ENCODE measurements around the gene HAND2. TPM values are rescaled to one million over a fixed set of nuclear protein-coding genes. Genes with fewer than 3 reads are reported as not detected.

The HAND2 gene
- total and polyA plus RNA-seq, 2 of the 8 experiments (the other 6 are each of a cell fraction or from before 2014, with no cell fraction given): 0.05 TPM; not detected in 1

DNA sequence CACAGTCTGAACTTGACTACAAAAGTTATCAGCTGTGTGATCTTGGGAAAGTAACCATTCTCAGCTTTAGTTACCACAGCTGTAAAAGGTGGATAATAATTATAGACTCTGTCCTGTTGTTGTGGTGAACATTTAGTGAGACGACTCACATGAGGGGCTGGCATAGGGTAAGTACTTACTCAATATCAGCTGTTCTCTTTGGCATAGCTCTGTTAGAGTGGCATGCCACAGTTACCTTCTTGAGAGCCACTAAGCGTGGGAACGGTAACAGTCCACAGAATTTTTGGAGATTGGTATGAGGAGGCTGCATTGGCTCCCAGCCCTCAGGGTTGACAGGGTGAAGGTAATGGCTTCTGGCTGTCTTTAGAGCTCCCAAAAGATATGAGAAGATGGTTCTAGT lies 13.2 kb upstream of the HAND2 start:
- 91% methylated on average over 3 of the region's 3 CpGs; no CpG with 5 or more reads in 1 of the 2 experiments for WGBS, 2 experiments (ENCODE audit: extremely low coverage in 1 of 2, insufficient coverage in 1 of 2, insufficient read length in 1 of 2, insufficient replicate concordance in 2 of 2, low coverage in 1 of 2, low lambda C conversion rate in 2 of 2, missing lambda C conversion rate in 1 of 2)
- H3K9ac ChIP-seq (replicated peaks in 1 of 4; ENCODE audit: extremely low read depth in 1 of 4, low read depth in 3 of 4, low read length in 3 of 4): no peak overlapping the region
- no peak overlapping the region for H2BK120ac ChIP-seq (replicated peaks; ENCODE audit: low read depth, low read length)
- H2AK5ac ChIP-seq (ENCODE audit: low read depth, low read length): no peak overlapping the region
- peaks cover 22 to 41% (median 29%) of the 10 kb centered on the region in 4 experiments for H3K27me3 ChIP-seq (replicated peaks in 1 of 4; ENCODE audit: control insufficient read depth in 3 of 4, extremely low read depth in 1 of 4, insufficient read depth in 3 of 4, low read length in 3 of 4)
- H3K23ac ChIP-seq (ENCODE audit: insufficient read length): no peak overlapping the region
- ChIA-PET CTCF (ENCODE audit: partially characterized antibody) (interaction anchor here (0.6 to 3.2 kb wide), 3 partner anchors 37 to 209 kb away, joined by 3 to 9 read pairs (median 3); no protein-coding TSS in a partner anchor), POLR2A (ENCODE audit: partially characterized antibody) (no interaction called here)
- no peak overlapping the region for H2AFZ ChIP-seq (ENCODE audit: low read length)
- FAIRE-seq (no peak), DNase-seq (ENCODE audit: low read depth in 1 of 2, low spot score in 2 of 2) (no peak)
- no peak overlapping the region for H4K5ac ChIP-seq (ENCODE audit: insufficient read length, low read depth, low read length)
- H3K79me2 ChIP-seq (ENCODE audit: control insufficient read depth in 1 of 2, insufficient read depth in 2 of 2, low read length in 2 of 2): no peaks in the 10 kb centered on the region
- no peaks in the 10 kb centered on the region for H3K9me3 ChIP-seq (ENCODE audit: insufficient read depth in 2 of 2, low read depth in 1 of 2, low read length in 1 of 2)
- H4K8ac ChIP-seq (ENCODE audit: extremely low read depth, insufficient read depth, low read length): no peak overlapping the region
- no peaks in the 10 kb centered on the region for H3K36me3 ChIP-seq (ENCODE audit: control insufficient read depth in 2 of 4, insufficient read depth in 4 of 4, low read length in 3 of 4)
- no peak overlapping the region for H3K56ac ChIP-seq (replicated peaks; ENCODE audit: insufficient read length, low read depth, low read length)
- no peak overlapping the region for H3K4me2 ChIP-seq (ENCODE audit: insufficient read depth in 1 of 2, low read depth in 2 of 2, low read length in 2 of 2)
- no peak overlapping the region for H3K4ac ChIP-seq (replicated peaks; ENCODE audit: insufficient read length, low read depth, low read length)
- peaks cover 3 to 7% (median 5%) of the 10 kb centered on the region in 4 experiments; a peak in 6 of 7 replicates for H3K4me1 ChIP-seq (replicated peaks in 1 of 4; ENCODE audit: control insufficient read depth in 3 of 4, insufficient read depth in 4 of 4, low read length in 3 of 4)
- H2BK12ac ChIP-seq (ENCODE audit: low read depth, low read length): no peak overlapping the region
- H2BK20ac ChIP-seq (ENCODE audit: low read length): no peak overlapping the region
- H3K14ac ChIP-seq (ENCODE audit: insufficient read length): no peak overlapping the region
- H3K23me2 ChIP-seq (ENCODE audit: low read depth, low read length): peaks cover 3% of the 10 kb centered on the region; the same call in 1 of the 2 replicates
- H2BK15ac ChIP-seq (ENCODE audit: low read length): no peak overlapping the region
- H3K4me3 ChIP-seq (ENCODE audit: extremely low read depth in 1 of 4, insufficient read depth in 2 of 4, low read depth in 3 of 4, low read length in 4 of 4): no peak overlapping the region
- H3K27ac ChIP-seq (ENCODE audit: low read depth, low read length): no peak overlapping the region
- H3K79me1 ChIP-seq (ENCODE audit: low read depth, low read length): no peaks in the 10 kb centered on the region
- no peak overlapping the region for H2BK5ac ChIP-seq (ENCODE audit: low read depth, low read length)
- no peak overlapping the region for H4K91ac ChIP-seq (replicated peaks; ENCODE audit: insufficient read length, low read length)
- H3K18ac ChIP-seq (ENCODE audit: extremely low read depth, low read length): no peak overlapping the region
- peaks cover under 1 to 3% of the 10 kb centered on the region in 2 experiments for H4K20me1 ChIP-seq (replicated peaks in 1 of 2; ENCODE audit: control insufficient read depth in 1 of 2, insufficient read depth in 2 of 2, low read length in 2 of 2)
- TF ChIP-seq EP300 (IDR thresholded peaks at IDR 0.05; ENCODE audit: borderline replicate concordance in 1 of 2, low read depth in 2 of 2, low read length in 2 of 2) (no peak), BACH1 (IDR thresholded peaks at IDR 0.05; ENCODE audit: low read length) (no peak), GABPA (IDR thresholded peaks at IDR 0.05; ENCODE audit: borderline replicate concordance, insufficient read depth, low read length) (no peak), RNF2 (IDR thresholded peaks at IDR 0.05; ENCODE audit: borderline replicate concordance, low read depth, low read length, missing control alignments, poor library complexity, severe bottlenecking) (no peak)
- TF ChIP-seq, protein P1, sequence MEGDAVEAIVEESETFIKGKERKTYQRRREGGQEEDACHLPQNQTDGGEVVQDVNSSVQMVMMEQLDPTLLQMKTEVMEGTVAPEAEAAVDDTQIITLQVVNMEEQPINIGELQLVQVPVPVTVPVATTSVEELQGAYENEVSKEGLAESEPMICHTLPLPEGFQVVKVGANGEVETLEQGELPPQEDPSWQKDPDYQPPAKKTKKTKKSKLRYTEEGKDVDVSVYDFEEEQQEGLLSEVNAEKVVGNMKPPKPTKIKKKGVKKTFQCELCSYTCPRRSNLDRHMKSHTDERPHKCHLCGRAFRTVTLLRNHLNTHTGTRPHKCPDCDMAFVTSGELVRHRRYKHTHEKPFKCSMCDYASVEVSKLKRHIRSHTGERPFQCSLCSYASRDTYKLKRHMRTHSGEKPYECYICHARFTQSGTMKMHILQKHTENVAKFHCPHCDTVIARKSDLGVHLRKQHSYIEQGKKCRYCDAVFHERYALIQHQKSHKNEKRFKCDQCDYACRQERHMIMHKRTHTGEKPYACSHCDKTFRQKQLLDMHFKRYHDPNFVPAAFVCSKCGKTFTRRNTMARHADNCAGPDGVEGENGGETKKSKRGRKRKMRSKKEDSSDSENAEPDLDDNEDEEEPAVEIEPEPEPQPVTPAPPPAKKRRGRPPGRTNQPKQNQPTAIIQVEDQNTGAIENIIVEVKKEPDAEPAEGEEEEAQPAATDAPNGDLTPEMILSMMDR (IDR thresholded peaks at IDR 0.05; ENCODE audit: control extremely low read depth in 1 of 3, insufficient read depth in 1 of 3, low read depth in 1 of 3, low read length in 3 of 3): no peak
- TF ChIP-seq, protein P2, sequence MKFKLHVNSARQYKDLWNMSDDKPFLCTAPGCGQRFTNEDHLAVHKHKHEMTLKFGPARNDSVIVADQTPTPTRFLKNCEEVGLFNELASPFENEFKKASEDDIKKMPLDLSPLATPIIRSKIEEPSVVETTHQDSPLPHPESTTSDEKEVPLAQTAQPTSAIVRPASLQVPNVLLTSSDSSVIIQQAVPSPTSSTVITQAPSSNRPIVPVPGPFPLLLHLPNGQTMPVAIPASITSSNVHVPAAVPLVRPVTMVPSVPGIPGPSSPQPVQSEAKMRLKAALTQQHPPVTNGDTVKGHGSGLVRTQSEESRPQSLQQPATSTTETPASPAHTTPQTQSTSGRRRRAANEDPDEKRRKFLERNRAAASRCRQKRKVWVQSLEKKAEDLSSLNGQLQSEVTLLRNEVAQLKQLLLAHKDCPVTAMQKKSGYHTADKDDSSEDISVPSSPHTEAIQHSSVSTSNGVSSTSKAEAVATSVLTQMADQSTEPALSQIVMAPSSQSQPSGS (IDR thresholded peaks at IDR 0.05; ENCODE audit: low read length): no peak
- TF ChIP-seq, protein P3, sequence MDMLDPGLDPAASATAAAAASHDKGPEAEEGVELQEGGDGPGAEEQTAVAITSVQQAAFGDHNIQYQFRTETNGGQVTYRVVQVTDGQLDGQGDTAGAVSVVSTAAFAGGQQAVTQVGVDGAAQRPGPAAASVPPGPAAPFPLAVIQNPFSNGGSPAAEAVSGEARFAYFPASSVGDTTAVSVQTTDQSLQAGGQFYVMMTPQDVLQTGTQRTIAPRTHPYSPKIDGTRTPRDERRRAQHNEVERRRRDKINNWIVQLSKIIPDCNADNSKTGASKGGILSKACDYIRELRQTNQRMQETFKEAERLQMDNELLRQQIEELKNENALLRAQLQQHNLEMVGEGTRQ (IDR thresholded peaks at IDR 0.05; ENCODE audit: low read length): no peak
